Uterus (tissue), 4 donors: ENCODE measurements around the gene ZC3H7B. TPM values are rescaled to one million over a fixed set of nuclear protein-coding genes. Genes with fewer than 3 reads are reported as not detected.
"Not testable (repeated sequence)": the region's sequence is repeated elsewhere in the genome, so short reads cannot be mapped to it uniquely, and the experiment has no call there.

ENCODE experiments used
- DNase-seq, 2 donors: peaks; one replicate each; pipeline ENCODE4 v3.0.0-alpha.2; 2019 to 2020
- H3K27ac ChIP-seq, 2 donors: fragments of 200-600 bp; sonication (generic); 1 replicate in 1 of 2; 2 replicates in 1 of 2; pipeline ENCODE4 v1.5.1; 2016 to 2018
- H3K27me3 ChIP-seq, 2 donors: fragments of 200-600 bp; sonication (generic); one replicate each; pipeline ENCODE4 v1.5.1; 2018 to 2019; ENCODE audit warnings: control low read depth in 1 of 2
- H3K36me3 ChIP-seq, 2 donors: fragments of 200-600 bp; sonication (generic); one replicate each; pipeline ENCODE4 v1.5.1; 2019; ENCODE audit warnings: control low read depth in 1 of 2
- H3K4me1 ChIP-seq, 2 donors: fragments of 200-600 bp; sonication (generic); one replicate each; pipeline ENCODE4 v1.5.1; 2018 to 2019; ENCODE audit warnings: control low read depth in 1 of 2
- H3K4me3 ChIP-seq, 2 donors: fragments of 200-600 bp; sonication (generic); 1 replicate in 1 of 2; 2 replicates in 1 of 2; pipeline ENCODE4 v1.5.1; 2018 to 2019; ENCODE audit warnings: mild to moderate bottlenecking in 1 of 2
- H3K9me3 ChIP-seq, 2 donors: fragments of 200-600 bp; sonication (generic); one replicate each; pipeline ENCODE4 v1.5.1; 2019; ENCODE audit warnings: control low read depth in 1 of 2
- POLR2A ChIP-seq, 2 donors: fragments of 450-650 bp; IDR thresholded peaks; one replicate each; pipeline ENCODE4 v1.6.1; 2016; ENCODE audit warnings: antibody characterized with exemption in 2 of 2, mild to moderate bottlenecking in 1 of 2, moderate library complexity in 1 of 2
- intact Hi-C: fragments of 100-400 bp; cut with DNase I; formaldehyde crosslinking; loops from one replicate; pipeline ENCODE4 v1.15.1; 2023; ENCODE audit warnings: low total_unique reads
- total RNA-seq, 4 donors: library from RNA; depleted of rRNA in 3 of 4; stranded (reverse); fragments of >200 nt in 3 of 4; gene quantifications; one replicate each; pipeline versions ENCODE4 v1.1.0 to v1.2.4, GENCODE V29; 2014 to 2023
- TF ChIP-seq, protein P1 (sequence below), 4 experiments: fragments of 200-600 bp in 2 of 4; fragments of 450-650 bp in 2 of 4; sonication (generic) in 2 of 4; IDR thresholded peaks; one replicate each; pipeline ENCODE4 v1.5.1; 2016 to 2019; ENCODE audit warnings: antibody characterized with exemption in 4 of 4, mild to moderate bottlenecking in 2 of 4, moderate library complexity in 1 of 4
- donor health status: DM: yes; HTN: yes; CAD: no.

Gene ZC3H7B
- total RNA-seq, 4 donors from 2014 or later = 14.1 to 74.1 (median 28.2) TPM

DNA sequence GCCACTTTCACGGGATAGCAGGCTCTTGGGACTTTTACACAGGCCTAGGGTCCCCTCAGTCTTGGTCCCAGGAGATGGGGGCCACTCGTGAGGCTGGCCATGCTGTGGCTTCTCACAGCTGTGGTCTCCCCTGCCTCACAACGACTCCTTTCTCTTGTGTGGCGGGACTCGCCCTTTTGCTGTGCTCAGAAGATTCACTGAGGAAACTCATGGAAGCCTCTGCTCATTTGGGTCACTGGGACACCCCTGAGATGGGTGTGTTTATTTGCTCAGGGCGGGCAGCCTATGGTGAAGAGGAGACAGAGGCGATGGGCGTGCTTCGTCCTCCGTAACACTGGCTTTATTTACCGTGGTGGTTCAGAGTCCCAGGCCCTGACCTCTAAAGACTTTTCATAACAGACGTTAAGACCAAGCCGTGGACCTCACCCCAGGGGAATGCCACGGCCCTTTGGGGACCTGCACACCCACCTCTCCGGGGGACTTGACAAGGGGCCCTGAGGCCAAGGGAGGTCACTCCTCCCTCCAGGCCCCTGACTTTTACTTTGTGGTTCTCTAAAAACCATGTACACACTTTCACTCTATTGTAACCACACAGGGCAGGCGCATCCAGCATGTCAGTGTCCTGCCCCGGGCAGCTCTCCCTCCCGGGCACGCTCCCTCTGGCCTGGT lies 96.0 kb downstream of the ZC3H7B start:
- no peak overlapping the region for H3K4me3 ChIP-seq
- no peaks in the 10 kb centered on the region for H3K27me3 ChIP-seq
- DNase-seq = no peak
- no peak overlapping the region for H3K27ac ChIP-seq
- peaks cover 5 to 8% of the 10 kb centered on the region in 2 donors for H3K4me1 ChIP-seq
- no peaks in the 10 kb centered on the region for H3K36me3 ChIP-seq
- no peaks in the 10 kb centered on the region for H3K9me3 ChIP-seq
- TF ChIP-seq, protein P1, sequence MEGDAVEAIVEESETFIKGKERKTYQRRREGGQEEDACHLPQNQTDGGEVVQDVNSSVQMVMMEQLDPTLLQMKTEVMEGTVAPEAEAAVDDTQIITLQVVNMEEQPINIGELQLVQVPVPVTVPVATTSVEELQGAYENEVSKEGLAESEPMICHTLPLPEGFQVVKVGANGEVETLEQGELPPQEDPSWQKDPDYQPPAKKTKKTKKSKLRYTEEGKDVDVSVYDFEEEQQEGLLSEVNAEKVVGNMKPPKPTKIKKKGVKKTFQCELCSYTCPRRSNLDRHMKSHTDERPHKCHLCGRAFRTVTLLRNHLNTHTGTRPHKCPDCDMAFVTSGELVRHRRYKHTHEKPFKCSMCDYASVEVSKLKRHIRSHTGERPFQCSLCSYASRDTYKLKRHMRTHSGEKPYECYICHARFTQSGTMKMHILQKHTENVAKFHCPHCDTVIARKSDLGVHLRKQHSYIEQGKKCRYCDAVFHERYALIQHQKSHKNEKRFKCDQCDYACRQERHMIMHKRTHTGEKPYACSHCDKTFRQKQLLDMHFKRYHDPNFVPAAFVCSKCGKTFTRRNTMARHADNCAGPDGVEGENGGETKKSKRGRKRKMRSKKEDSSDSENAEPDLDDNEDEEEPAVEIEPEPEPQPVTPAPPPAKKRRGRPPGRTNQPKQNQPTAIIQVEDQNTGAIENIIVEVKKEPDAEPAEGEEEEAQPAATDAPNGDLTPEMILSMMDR (IDR thresholded peaks at IDR 0.05) = no peak
- TF ChIP-seq POLR2A (IDR thresholded peaks at IDR 0.05) = no peak
- intact Hi-C loops = no loop called here

DNA sequence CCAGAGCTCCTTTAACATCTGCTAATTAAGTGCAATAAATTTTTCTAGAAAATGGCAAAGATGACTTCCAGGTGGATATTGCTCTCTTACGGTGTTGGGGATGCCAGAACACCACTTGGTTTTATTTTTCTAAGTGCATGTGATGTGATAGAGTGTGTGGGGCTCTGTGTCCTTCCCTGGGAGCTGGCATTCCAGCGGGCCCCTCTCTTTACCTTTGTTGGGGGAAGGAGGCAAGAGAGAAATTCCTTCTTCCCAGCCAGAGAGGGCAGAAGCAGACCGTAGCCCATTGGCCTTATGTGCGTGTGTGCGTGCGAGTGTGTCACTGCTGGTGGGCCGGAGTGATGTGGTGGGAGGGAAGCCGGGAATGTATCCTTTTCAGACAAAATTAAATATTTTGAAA lies 97.6 kb downstream of the ZC3H7B start:
- Histone ChIP-seq H3K9me3 (no peaks in the 10 kb centered on the region), H3K27ac (peak overlapping the region; percentile 0 to 17), H3K4me3 (no peak overlapping the region), H3K36me3 (no peaks in the 10 kb centered on the region), H3K4me1 (peaks cover 8 to 11% of the 10 kb centered on the region in 2 donors), H3K27me3 (no peaks in the 10 kb centered on the region)
- TF ChIP-seq POLR2A (IDR thresholded peaks at IDR 0.05) = no peak
- TF ChIP-seq, protein P1 (IDR thresholded peaks at IDR 0.05) = no peak
- intact Hi-C loops = no loop called here
- no peak for DNase-seq

DNA sequence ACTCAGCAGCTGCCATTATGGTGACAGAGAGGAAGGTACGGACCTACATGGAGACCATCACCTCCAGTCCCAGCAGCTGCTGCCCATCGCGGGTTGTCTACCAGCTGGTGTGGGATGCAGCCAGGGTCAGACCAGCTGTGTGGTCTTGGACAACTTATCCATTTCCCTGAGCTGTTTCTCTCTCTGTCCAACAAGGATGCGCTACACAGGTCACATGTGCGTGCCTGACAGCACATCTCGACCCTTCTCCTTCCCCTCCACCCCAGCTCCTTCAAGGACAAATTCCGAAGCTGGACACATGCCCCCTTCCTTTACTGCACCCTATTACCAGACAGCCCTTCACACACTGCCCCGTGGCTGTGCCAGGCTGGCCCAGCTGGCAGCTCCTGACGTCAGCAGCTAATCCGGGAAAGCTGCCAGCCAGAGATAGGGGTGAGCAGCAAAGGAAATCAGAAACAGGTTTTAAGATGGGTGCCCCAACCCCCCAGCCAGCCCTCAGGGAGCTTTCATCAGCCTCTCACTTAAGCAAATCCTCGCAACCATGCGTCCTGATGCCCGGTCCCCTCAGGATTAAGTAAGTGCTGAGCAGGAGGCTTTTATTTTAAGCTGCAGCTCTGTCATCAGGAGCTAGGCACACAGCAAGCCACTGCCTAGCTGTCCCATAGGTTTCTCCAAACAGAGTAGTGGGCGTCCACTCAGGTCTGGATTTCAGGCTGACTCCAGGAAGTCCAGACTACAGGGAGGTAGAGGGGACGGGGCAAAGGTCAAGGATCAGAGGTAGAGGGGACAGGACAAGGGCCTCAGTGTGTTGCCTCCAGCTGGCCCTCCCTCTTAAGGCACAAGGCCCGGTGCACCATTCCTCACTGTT lies 100.7 kb downstream of the ZC3H7B start:
- no peaks in the 10 kb centered on the region for H3K9me3 ChIP-seq
- no peak for TF ChIP-seq POLR2A (IDR thresholded peaks at IDR 0.05)
- no peaks in the 10 kb centered on the region for H3K36me3 ChIP-seq
- H3K27ac ChIP-seq = peak overlapping the region in 1 of 2 donors; percentile 29
- intact Hi-C loops = loop anchor here (5.0 kb wide), 2 partner anchors 115 to 130 kb away; no protein-coding TSS in a partner anchor
- no peak overlapping the region for H3K4me3 ChIP-seq
- H3K27me3 ChIP-seq = no peaks in the 10 kb centered on the region
- peak; percentile 40 to 60 for DNase-seq
- peaks cover 4 to 11% of the 10 kb centered on the region in 2 donors for H3K4me1 ChIP-seq

DNA sequence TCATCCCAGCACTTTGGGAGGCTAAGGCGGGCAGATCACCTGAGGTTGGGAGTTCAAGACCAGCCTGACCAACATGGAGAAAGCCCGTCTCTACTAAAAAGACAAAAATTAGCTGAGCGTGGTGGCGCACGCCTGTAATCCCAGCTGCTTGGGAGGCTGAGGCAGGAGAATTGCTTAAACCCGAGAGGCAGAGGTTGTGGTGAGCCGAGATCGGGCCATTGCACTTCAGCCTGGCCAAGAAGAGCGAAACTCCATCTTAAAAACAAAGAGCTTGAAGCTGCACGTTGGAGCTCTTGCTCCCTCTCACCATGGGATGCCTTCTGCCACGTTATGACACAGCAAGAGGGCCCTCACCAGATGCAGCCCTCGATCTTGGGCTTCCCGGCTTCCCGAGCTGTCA lies 101.5 kb downstream of the ZC3H7B start:
- not testable (repeated sequence) for H3K27me3 ChIP-seq, DNase-seq, H3K27ac ChIP-seq, H3K36me3 ChIP-seq, H3K9me3 ChIP-seq, H3K4me3 ChIP-seq
- peaks cover 4 to 11% of the 10 kb centered on the region in 2 donors for H3K4me1 ChIP-seq
- intact Hi-C loops = loop anchor here (5.0 kb wide), 2 partner anchors 114 to 129 kb away; no protein-coding TSS in a partner anchor

DNA sequence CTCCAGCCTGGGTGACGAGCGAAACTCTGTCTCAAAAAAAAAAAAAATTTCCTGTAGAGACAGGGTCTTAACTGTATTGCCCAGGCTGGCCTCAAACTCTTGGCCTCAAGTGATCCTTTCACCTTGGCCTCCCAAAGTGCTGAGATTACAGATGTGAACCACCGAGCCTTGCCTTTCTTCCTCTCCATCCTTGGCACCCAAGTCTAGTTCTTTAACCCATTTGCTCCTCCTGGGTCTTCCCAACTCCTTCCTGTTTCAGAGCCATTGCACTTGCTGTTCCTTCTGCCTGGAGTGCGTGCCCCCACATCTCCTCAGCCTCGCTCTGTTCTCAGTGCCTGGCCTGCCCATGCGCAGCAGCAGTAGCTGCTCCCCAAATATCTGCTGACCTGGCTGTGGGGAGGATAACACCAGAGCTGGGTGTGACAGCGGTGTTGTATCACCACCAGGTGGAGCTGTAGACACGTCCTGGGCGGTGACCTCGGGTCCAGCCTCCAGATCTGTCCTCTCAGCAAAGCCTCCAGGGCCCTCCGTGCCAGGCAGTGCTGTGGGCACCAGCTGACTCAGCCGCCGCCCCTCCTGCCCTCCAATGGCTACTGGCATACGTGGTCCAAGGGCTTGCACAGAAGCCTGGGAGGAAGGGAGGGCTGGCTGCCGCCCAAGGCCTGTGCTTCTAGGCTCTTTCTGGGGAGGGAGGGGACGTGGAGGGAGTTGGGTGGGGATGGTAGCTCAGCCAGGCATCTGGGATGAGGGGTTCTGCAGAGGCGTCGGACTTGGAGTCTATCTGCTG lies 102.4 kb downstream of the ZC3H7B start:
- DNase-seq = peak; percentile 87 to 88
- no peaks in the 10 kb centered on the region for H3K36me3 ChIP-seq
- peaks cover 4 to 11% of the 10 kb centered on the region in 2 donors for H3K4me1 ChIP-seq
- no peaks in the 10 kb centered on the region for H3K27me3 ChIP-seq
- intact Hi-C loops = loop anchor here (5.0 kb wide), 2 partner anchors 114 to 129 kb away; no protein-coding TSS in a partner anchor
- H3K27ac ChIP-seq = peak overlapping the region; percentile 32 to 34
- TF ChIP-seq POLR2A (IDR thresholded peaks at IDR 0.05) = peak in 1 of 2 donors; percentile 48
- TF ChIP-seq, protein P1 (IDR thresholded peaks at IDR 0.05) = peak; percentile 96 to 99 (median 98)
- H3K9me3 ChIP-seq = no peaks in the 10 kb centered on the region
- H3K4me3 ChIP-seq = no peak overlapping the region
